Measurements from ENCODE around the gene PRMT9. TPM values are rescaled to one million over a fixed set of nuclear protein-coding genes. Genes with fewer than 3 reads are reported as not detected.

PRMT9 gene
- total RNA-seq, 1 donor from 2014 or later, result 11.5 TPM

DNA sequence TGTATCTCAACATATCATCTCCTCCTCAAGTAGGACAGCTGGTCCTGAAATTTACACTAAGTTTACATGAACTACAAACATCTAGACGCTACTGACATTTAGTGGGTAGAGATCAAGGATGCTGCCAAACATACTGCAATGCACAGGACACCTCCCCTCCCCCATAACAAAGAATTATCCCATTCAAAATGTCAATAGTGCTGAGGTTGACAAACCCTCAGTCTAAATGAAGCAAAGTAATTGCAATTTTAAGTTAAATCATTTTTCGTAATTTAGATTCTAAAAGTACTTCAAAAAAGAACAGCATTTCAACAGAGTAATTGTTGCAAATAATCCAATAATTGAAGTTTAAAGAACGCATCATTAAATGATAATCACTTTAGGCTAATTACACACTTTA, 1.2 kb downstream of the PRMT9 start:
- DNase-seq (ENCODE audit: low spot score), result no peak

DNA sequence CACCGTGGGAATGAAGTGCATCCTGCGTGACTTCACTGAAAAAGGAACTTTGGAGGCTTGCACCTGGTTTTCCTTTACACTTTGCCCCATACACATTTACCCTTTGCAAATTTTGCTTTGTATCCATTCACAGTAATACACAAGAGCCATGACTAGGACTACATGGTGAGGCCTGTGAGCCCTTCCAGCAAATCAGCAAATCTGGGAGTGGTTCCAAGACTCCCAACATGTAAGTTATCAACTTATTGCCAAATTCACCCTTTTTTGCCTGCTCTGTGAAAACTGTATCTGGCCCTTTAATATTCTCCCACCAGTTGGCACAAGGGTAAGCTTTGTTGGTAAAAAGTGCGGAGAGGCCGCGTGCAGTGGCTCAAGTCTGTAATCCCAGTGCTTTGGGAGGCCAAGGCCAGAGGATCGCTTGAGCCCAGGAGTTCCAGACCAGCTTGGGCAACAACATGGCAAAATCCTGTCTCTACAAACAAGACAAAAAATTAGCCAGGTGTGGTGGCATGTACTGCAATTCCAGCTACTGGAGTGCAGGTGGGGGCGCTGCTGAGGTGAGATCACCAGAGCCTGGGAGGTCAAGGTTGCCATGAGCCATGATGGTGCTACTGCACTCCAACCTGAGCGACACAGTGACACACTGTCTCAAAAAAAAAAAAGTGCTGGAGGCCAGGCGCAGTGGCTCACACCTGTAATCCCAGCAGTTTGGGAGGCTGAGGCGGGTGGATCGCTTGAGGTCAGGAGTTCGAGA, 5.0 kb downstream of the PRMT9 start:
- no peak for DNase-seq (ENCODE audit: low spot score)

DNA sequence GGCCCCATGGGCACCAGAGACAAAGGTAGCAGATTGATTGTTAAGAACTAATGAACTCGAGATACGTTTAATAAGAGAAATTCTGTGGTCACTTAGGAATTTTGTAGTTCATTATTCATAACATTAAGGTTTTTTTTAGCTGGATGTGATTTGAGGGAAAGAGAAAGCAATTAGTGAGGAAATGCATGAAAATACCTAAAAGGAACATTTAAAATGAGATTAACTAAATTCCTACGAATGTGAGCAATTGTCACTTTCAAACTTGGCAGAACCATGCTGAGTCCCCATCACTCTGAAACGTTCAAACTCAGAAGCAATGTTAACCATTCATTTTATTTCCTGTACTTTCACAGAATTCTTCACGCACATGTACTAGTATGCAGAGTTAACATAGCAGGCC, 5.9 kb downstream of the PRMT9 start:
- no peak for DNase-seq (ENCODE audit: low spot score)

- DNase-seq (ENCODE audit: low spot score), result no peak
Measured at GRCh38 chr4:147674496-147674895, 9.5 kb downstream of the PRMT9 start.

DNA sequence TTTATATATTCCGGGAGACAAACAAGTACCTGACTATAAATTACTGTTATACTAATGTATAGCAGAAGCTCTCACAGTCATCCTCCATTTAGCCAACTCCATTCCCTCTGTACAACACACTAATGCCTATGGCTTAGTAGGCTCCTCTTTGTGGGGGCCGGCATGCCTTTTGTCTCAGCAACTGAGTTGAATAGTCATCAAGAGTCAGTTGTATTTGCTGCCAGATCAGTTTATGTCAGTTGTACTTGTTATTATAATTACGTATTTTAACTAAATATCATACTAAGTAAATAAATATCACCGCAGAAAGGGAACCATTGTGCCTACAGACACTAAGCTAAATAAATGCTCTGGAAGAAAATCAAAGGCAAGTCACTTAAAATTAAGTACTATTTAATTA, 9.9 kb downstream of the PRMT9 start:
- DNase-seq (ENCODE audit: low spot score), result no peak

DNA sequence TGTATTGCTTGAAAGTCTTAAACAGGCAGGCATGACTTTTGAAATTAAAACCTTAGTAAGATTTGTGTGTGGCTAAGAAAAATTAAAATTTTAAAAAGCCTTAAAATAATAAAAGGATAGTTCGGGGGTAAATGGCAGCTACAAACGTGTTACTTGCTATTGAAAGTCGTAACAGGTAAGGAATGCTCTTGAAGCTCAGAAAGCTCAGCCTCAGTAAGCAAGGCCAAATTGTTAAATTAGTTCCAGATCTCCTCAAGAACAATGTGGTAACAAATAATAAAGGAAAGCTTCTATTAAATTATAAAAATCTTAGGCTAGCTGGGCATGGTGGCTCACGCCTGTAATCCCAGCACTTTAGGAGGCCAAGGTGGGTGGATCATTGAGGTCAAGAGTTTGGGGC, 25.5 kb downstream of the PRMT9 start:
- no peak for DNase-seq (ENCODE audit: low spot score)

- DNase-seq (ENCODE audit: low spot score), result no peak
Measured at GRCh38 chr4:147655639-147656038, 28.3 kb downstream of the PRMT9 start.

DNA sequence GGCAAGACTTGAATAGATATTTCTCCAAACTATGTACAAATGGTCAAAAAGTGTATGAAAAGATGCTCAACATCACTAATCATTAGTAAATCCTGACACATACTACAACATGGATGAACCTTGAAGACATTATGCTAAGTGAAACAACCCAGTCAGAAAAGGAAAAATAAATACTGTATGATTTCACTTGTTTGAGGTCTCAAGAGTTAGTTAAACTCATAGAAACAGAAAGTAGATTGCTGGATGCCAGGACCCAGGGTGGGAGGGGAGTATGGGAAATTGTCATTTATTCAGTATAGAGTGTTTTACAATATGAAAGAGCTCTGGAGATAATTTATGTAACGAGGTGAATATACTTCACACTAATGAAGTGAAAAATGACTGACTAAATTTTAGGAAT, 32.4 kb downstream of the PRMT9 start:
- no peak for DNase-seq (ENCODE audit: low spot score)

DNA sequence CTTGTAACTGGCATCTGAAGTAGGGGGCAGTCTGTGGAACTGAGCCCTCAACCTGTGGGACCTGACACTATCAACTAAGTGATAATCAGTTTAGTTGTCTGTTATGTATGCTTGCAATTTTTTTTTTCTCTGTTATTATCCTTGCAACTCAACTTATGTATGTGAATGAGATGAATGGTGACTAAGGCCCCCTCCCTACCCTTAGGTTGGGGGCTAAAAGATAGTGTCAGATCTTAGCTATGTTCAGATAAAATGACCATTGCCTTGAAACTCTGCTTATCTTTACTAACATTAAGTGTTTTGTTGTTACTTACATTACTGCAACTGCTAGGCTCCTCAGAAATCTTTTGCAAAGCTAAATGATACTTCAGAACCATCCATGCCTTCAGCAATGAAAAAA, 35.3 kb downstream of the PRMT9 start:
- no peak for DNase-seq (ENCODE audit: low spot score)

GRCh38 chr4:147645099-147645498, 38.9 kb downstream of the PRMT9 start:
- no peak for DNase-seq (ENCODE audit: low spot score)

GRCh38 chr4:147644471-147644870, 39.5 kb downstream of the PRMT9 start:
- no peak for DNase-seq (ENCODE audit: low spot score)

GRCh38 chr4:147643616-147644015, 40.3 kb downstream of the PRMT9 start:
- no peak for DNase-seq (ENCODE audit: low spot score)

DNA sequence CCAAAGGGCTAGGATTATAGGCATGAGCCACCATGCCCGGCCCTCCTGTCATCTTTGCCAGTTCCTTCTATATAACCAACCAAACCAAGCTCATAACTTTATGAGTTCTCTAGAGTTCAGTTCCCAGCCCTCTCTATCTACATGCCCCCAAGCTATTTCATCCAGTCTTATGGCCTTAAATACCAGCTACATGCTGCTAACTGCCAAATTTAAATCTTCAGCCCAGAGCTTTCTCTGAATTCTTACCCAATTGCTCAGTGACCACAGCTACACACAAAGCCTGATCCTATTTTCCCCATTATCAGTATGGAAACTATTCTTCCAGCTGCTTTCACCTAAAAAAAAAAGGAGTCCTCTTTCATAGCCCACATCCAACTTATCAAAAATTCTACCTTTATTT, 43.6 kb downstream of the PRMT9 start:
- no peak for DNase-seq (ENCODE audit: low spot score)

DNA sequence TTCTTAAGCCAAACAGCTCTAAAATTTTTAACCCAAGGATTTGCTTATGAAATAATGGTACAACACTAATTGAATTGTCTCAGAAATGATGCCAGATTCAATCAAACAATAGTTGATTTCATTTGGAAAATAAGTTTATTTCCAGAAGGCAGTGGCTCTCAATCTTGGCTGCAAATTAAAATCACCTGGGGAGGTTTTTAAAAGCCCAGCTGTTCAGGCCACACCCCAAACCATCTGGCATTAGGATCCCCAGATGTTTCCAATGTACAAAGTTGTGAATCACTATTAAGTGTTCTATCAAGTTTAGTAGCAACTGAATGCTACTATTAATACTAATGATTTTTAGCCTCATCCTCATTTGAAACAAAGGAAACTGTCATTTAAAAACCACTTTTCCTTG, 44.6 kb downstream of the PRMT9 start:
- no peak for DNase-seq (ENCODE audit: low spot score)

DNA sequence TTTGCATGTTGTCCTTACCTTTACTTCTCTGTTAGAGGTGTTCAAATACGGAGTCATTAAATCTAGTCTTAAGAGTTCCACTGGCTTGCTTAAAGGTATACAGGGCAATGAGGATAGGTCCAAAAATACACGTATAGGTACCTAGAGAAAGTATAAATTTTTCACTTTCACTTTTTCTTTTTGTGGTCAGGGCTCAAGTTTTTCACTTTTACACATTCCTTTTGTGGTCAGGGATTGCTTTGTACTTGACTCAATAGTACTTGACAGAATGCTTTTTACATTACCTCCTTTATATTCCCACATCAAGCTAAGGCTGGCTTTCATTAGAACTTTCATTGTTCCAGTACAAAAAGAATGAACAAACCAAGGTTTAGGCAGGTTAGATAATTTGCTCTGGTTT, 45.0 kb downstream of the PRMT9 start:
- no peak for DNase-seq (ENCODE audit: low spot score)

- DNase-seq (ENCODE audit: low spot score), result no peak
Measured at GRCh38 chr4:147638365-147638764, 45.6 kb downstream of the PRMT9 start.

DNA sequence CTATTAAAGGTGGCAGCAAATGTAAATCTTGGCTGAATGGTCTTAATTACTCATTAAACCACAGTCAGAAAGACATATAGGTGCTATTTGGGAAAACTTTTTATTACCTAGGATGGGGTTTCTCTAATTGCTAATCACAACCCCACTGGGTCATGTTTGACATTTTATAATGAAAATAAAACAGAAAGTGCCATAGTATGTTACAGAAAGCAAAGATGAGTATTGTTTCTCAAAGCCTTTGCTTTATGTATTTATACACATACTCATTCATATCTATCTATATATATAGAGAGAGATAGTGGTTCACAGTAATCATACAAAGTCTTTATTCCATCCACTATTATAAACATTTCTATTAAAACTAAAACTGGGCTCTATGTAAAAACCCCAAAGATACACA, 48.6 kb downstream of the PRMT9 start:
- DNase-seq (ENCODE audit: low spot score), result no peak

DNA sequence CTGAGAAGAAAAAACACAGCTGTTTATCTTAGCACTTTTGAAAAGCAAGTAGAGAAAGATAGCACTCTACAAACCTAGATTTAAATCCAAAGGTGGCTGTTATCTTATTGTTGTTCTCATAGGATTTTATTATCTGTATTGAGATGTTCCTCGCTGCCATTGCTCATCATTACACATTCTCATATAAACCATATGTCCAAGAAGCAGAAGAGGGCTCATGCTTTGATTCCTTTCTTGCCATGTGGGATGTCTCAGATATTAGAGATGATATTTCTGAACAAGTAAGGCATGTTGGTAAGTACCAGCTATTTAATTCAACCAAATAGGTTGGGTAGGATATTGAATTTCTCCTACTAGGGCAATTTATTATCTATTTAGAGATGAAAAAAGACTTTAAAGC, 50.3 kb downstream of the PRMT9 start:
- DNase-seq (ENCODE audit: low spot score), result no peak

DNA sequence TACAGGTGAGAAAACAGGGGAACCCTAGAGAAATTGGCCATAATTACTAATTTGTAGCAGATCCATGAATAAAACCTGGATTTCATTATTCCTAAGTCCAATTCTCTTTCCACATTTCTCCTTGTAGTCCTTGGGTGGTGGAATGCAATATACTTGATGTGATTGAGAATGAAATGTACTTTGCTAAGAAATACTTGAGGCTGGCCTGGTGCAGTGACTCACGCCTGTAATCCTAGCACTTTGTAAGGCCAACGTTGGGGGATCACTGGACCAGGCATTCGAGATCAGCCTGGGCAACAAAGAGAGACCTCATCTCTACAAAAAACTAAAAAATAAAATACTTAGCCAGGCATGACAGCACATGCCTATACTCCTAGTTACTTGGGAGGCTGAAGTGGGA, 50.9 kb downstream of the PRMT9 start:
- no peak for DNase-seq (ENCODE audit: low spot score)

DNA sequence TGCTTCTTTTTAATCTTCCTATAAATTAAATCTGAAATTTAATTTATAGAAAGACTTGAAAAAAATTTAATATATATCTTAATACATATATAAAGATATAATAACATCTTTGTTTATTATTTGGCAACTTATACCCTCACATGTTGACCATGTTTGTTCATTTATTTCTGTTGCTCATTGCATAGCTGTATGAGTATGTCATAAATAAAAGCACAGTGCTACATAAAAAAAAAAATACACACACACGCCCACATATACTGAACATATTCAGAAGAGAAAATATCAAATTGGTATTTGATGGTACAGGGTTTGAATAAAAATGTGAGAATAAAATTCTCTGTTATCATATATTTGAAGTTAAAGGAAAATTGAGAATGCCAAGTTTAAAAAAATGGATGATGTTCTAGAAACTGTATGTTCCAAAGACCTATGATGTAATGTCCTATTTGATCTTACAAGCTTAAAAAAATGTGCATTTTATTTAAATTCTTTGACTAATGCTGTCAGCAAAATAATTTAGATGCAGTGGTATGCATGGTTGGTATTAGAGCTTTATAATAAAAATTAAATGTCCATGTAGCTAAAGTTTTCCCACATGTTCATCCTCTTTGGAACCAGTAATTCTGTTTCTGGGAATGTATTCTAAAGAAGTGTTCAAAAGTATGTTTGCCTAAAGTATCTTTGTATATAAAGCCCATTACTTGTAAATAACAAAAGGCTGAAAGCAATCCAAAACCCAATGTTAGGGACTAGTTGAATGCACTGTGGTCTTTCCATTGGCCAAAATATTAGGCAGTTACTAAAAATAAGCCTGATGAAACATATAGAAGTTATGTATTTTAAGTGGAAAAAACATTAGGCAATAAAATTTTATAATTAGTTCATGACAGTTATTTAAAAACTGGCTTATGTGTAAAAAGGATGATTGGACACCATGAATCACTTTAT, 53.9 kb downstream of the PRMT9 start:
- no peak for DNase-seq (ENCODE audit: low spot score)

DNA sequence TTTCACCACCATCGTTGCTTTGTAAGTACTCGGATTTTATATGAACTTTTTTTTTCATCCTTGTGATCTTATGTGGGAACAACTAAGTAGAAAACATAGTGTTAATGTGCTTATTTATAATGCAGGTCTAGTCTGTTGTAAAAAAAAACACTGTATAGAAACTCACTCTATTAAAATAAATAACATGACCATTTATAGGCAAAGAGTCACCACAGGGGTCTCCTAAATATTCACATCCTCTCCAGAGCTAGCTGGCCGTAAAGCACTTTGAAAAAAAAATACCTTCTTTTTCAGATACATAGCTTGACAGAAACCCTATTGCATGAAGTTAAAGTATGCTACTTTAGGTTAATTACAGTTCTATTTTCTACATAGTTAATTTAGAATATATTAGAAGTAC, 55.5 kb downstream of the PRMT9 start:
- no peak for DNase-seq (ENCODE audit: low spot score)

- no peak for DNase-seq (ENCODE audit: low spot score)
Measured at GRCh38 chr4:147626903-147627302, 57.1 kb downstream of the PRMT9 start.

DNA sequence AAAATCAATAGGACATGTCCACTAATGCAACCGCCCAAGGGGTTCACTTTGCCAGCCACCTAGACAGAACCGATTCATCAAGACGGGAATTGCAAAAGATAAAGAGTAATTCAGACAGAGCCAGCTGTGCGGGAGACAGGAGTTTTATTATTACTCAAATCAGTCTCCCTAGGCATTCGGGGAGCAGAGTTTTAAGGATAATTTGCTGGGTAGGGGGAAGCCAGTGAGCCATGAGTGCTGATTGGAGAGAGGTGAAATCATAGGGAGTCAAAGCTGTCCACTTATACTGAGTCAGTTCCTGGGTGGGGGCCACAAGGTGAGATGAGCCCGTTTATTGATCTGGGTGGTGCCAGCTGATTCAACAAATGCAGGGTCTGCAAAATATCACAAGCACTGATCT, 58.2 kb downstream of the PRMT9 start:
- DNase-seq (ENCODE audit: low spot score), result no peak

All from mesenteric fat pad (tissue), 1 donor.